Activated T-cell treated with anti-CD3 and anti-CD28 coated beads, Interleukin-2, amount 50 U/mL, for 48 hours (primary cell): Measurements from ENCODE around the gene LCE2D.
"Not testable (repeated sequence)": the region's sequence is repeated elsewhere in the genome, so short reads cannot be mapped to it uniquely, and the experiment has no call there.

Source experiments
- DNase-seq, 2 experiments: peaks; one replicate each; pipeline ENCODE4 v3.0.0-alpha.2; 2020

LCE2D gene, protein sequence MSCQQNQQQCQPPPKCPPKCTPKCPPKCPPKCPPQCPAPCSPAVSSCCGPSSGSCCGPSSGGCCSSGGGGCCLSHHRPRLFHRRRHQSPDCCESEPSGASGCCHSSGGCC

DNA sequence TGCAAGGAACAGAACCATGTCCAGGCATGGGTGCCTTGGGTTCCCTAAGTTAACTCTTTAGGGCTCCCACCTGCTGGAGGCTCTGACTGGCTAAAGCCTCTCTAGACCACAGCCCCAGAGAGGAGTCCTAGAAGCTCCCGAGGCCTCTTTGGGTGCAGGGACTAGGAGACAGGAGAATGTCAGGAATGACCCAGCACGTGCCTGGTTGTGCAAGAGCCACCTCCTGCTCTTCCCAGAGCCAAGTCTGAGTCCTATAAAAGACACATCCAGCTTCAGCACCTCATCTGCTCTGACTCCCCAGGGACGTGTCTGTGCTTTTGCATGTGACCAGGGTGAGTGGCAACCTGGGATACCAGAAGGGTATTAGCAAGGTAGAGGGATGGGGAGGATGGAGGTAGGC lies at the start of gene LCE2D:
TSS of gene LCE2D (plus strand) at position 283 of the 400 bp plus-strand sequence. CDS start 726 bp downstream, outside the sequence.
- DNase-seq = no peak

DNA sequence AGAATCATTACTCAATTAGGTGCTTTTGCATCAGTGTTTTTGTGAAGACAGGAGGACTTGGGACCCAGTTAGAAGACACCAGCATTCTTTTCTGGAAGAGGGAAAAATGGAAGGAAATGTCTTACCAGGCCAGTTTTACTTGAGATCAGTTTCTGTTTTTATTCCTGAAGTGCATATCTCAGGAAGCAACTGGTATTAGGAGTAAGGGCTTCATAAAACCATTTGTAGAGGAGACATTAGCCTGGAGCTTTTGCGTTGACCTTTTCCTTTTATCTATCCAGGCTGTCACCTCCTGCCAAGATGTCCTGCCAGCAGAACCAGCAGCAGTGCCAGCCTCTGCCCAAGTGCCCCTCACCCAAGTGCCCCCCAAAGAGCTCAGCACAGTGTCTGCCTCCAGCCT lies 49.7 kb upstream of the LCE2D start, which contains the start of gene LCE3B:
TSS of gene LCE3B (plus strand) at position 301 of the 400 bp plus-strand sequence. CDS start at position 301, 0 bp downstream.
- no peak for DNase-seq

DNA sequence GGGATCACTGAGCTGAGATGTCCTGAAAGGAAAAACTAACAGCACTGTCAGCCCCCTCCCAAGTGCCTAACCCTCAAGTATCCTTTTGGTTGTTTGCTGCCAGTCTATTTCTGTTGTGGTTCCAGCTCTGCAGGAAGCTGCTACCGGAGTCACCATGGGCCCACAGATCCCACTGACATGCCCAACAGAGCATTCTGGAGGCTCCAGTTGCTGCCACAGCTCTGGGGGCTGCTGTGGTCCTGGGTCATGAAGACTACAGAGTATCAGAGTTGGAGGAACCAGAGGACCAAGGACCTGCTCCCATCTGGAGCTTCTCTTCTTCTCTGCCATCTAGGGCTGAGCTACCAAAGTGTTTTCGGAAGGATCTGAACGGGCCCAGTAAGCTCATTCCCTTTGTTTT lies 41.2 kb upstream of the LCE2D start:
- no peak for DNase-seq

DNA sequence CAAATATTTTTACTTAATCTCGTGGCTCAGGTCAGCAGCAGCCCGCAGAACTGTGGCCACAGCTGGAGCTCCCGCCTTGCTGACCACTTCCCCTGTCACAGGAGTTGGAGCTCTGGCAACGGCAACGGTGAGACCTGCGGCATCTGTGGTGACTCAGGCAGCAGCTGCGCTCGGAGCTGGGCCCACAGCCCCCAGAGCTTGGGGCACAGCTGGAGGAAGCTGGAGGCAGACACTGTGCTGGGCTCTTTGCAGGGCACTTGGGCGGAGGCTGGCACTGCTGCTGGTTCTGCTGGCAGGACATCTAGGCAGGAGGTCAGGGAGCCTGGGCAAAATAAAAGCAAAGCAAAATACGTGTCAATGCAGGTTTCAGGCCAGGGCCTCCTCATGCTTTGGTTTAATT lies 40.4 kb upstream of the LCE2D start, which contains the start of gene LCE3A:
TSS of gene LCE3A (minus strand) at position 301 of the 400 bp plus-strand sequence. CDS start at position 301, 0 bp downstream.
- peak; percentile 17 to 20 for DNase-seq

DNA sequence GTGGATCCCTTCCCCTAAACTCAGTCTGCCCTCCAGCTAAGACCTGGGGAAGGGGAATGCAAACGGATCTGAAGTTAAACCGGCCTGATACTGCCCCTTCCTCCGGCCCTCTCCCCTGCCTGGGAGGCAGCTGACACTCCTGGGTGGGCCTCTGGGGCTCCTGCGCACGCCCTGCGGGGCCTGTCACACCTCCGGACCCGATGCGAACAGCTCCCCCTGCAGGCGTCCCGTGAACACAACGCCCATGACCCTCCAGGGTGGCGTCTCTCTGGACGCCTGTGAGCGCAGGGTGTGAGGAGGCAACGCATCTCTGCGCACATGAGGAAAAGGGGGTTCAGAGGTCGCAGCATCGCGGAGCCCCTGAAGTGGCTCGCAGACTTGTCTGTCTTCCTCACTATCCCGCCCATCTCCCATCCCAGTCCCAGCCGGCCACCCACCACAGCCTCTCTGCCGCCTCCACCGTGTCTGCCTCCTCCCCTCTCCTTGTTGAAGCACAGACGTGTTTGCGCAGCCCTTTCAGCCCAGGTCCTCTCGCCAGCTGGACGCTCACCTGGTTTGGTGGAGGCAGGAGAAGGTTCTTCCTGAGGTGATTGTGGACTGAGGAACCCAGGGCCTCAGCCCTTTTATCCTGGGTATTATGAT lies 39.9 kb upstream of the LCE2D start:
- peak; percentile 46 to 59 for DNase-seq

DNA sequence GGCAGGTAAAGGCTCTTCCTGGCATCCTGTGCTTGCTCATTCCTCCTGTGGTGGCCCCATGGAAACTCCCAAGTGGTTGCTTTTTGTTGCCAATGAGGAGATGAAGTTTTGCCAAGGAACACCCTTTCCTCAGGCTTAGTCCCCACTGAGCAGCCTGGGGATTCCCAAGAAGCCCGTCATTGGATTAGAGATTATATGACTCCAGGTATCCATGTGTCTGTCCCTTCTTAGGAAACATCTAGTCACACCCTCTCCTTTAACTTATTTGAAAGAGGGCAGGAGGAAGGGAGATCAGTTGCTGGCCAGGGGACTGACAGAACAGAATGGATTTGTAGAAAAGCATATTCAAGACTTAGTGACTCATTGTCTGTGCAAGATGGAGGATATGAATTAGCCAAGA lies 36.4 kb upstream of the LCE2D start:
- no peak for DNase-seq

DNA sequence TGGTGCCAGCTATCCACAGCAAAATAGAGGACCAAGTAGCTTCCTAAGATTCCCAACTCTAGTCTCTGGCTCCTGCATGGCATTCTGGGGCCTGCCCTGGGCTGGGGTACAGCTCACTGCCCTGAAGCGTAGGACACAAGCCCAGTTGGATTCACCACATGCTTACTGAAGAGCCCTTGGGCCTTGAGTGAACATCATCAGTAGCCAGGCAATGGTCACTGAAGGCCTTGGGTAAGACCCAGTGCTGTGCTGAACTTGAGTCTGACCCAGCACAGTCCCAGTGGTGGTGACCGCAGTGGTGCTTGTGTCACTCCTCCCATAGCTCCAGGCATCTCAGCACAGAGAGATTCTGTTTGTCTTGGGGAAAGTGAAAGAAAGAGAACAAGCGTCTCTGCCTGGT lies 32.6 kb upstream of the LCE2D start:
- DNase-seq = no peak

DNA sequence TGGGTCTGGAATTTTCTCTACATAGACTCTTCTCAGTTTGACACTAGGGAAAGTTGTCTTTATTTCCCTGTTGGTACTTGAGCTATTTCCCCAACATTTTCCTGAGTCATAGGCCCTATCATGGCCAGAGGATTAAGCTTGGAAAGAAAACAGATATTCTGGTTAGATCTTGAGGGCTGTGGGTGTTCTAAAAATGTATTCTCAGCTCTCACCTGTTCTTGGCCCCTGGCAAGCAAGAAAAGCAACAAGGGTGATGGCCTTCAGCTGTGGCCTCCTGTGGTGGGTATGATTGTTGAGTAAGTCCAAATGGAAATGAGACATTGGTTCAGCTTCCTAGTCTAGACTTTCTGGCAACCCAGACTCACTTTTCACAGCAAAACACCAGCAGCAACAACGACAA lies 22.8 kb upstream of the LCE2D start:
- no peak for DNase-seq

DNA sequence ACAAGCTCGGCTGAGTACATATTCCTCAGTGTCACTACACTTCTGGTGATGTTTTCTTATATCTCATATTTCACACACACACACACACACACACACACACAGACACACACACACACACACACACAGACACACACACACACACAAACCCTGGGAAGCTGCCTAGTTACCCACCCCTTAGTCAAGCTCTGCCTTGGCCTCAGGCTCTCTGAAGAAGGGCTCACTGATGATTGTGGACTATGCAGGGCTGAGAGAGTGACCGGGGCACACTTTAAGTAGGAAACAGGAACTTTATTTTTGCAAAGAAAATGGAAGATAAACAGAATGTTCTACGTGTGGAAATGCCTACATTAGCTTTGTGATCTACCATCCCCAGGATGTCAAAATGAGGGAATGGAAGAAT lies 19.2 kb upstream of the LCE2D start:
- no peak for DNase-seq

DNA sequence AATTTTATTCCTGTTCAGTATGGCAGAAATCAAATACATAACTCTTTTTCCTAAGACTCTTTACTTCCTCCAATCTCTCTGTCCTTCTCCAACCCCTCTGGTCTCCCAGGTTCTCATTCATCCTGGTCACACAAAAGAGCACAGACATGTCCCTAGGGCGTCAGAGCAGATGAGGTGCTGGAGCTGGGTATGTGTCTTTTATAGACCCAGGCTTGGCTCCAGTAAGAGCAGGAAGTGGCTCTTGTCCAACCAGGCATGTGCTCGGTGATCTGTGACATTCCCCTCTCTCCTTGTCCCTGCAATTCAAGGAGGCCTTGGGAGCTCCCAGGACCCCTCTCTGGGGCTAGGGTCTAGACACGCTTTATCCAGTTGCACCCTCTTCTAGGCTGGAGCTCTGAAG lies 18.0 kb upstream of the LCE2D start:
- no peak for DNase-seq

DNA sequence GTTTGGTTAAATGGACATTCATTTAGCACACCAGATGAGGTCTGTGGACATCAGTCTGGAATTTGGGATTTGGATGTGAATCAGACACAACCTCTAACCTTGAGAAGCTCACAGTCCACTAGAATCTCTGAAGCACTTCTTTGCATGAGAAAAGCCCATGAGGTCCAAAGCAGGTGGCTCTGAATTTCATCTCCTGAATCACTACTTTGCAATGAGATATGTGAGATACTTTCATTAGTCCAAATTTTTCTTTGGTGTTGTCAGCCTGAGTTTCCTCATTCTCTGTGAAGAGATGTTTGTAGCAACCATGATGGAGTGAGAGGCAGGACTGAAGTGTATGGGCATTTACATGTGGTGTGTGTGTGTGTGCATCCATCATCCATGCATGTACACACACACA lies 16.5 kb upstream of the LCE2D start:
- DNase-seq = no peak

DNA sequence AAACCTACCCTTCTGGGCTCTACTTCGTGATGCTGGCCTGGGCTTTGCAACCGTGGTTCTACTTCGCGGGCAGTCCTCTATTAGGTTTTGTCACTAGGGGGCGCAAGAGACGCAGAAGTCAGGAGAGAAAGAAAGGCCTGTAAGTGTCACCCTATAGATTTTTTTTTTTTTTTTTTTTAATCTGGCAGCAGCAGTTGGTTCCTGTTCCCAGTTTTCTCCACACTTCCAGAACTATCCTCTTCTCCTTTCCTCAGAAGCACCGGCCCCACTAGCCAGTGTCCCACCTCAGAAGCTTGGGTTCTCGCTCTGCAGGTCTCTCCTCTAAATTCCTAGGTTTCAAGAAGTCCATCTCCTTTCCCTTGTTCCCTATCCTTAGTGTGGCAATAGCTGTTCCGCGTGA lies 9.1 kb upstream of the LCE2D start:
- peak; percentile 63 to 67 for DNase-seq

DNA sequence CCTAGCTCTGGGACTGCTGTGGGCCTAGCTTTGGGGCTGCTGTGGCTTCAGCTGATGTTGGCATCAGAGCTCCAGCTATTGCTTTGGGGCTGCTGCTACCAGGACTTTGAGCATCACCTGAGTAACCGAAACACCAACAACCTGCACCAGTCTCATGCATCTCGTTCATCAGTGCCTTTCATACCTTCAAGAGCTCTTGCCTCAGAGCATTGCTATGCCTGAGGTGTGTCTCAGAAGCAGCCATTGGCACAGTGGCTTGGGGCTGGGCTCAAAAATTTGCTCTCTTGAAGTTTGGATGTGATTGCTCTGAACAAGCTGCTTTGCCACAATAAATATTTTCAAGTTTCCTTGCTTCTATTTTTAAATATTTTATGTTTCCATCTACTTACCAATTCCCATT lies 6.7 kb upstream of the LCE2D start:
- no peak for DNase-seq

DNA sequence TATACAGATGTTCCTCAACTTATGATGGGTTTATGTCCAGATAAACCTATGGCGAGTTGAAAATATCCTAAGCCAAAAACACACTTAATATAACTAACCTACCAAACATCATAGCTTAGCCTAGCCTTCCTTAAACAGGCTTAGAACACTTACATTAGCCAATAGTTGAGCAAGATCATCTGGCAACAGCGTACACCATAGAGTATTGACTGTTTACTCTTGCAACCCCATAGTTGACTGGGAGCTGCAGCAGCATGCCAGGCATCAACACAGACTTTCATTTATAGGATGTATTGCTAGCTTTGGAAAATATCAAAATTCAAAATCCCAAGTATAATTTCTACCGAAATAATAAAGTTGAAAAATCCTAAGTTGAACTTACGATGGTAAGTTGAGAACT lies 5.5 kb upstream of the LCE2D start:
- no peak for DNase-seq

DNA sequence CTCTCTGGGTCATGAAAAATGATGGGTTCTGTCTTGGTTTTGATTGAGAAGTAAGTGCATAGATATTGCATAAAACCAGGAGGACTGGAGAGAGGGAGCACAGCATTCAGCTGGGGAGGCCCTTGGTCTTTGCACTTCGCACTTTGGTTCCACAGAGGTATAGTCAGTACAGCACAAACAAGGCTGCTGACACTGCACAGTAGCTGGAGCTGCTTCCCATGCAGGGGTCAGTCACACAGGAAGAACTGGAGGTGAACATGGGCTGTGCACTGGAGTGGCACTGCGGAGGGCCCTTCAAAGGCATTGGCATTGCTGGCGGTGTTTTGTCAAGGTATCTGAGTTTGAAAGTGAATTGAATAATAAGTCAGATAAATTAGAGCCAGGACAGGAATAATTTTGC lies 4.5 kb upstream of the LCE2D start:
- DNase-seq = no peak

DNA sequence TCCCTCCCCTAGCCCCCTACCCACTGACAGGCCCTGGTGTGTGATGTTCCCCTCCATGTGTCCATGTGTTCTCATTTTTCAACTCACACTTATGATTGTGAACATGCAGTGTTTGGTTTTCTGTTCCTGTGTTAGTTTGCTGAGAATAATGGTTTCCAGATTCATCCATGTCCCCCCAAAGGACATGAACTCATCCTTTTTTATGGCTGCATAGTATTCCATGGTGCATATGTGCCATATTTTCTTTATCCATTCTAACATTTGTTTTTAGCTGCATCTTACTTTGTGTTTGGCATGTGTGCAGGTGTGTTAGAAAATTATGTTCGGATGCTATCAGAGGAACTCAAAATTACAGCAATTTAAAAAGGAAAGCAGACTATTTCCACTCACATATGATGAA lies 3.0 kb downstream of the LCE2D start:
- not testable (repeated sequence) for DNase-seq

DNA sequence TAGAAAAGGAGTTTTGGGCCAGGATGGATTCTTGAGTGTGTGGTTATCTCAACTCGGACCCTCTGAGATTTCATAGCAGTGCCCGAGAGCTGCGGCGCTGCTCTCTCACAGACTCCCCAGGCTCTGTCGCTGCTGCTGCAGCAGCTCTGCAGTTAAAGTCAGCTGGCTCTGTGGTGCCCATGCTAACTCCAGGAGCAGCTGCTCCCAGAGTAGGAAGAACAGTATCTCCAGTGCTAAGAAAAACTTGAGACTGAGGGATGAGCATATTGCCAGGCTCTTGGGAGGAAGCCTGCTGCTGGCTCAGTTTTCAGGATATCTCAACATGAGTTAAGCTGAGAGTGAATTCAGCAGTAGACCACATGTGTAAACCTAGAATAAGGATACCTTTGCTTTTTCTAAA lies 4.5 kb downstream of the LCE2D start:
- DNase-seq = no peak

DNA sequence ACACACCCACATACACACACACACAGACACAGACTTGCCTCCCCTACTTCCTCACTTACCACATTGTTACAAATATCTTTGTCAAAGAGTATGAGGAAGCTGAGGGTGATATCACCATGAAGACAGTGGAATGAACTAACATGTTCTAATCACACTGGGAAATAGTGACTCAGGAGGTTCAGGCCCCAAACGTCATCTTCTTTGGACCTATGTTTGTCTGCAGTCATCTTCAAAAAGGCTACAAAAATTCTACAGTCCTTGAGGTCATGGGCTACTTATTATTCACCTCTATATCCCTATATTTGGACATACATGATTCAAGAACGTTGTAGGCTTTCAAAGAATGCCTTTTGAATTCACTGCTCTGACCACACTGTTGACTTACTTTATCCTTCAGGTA lies 9.8 kb downstream of the LCE2D start:
- no peak for DNase-seq

DNA sequence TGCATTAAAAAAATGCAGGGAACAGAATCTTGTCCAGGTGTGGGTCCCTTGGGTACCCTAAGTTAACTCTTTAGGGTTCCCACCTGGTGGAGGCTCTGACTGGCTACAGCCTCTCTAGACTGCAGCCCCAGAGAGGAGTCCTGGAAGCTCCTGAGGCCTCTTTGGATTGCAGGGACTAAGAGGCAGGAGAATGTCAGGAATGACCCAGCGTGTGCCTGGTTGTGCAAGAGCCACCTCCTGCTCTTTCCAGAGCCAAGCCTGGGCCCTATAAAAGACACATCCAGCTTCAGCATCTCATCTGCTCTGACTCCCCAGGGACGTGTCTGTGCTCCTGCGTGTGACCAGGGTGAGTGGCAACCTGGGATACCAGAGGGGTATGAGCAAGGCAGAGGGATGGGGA lies 11.8 kb downstream of the LCE2D start, which contains the start of gene LCE2C:
TSS of gene LCE2C (plus strand) at position 297 of the 400 bp plus-strand sequence. CDS start 737 bp downstream, outside the sequence.
- not testable (repeated sequence) for DNase-seq

DNA sequence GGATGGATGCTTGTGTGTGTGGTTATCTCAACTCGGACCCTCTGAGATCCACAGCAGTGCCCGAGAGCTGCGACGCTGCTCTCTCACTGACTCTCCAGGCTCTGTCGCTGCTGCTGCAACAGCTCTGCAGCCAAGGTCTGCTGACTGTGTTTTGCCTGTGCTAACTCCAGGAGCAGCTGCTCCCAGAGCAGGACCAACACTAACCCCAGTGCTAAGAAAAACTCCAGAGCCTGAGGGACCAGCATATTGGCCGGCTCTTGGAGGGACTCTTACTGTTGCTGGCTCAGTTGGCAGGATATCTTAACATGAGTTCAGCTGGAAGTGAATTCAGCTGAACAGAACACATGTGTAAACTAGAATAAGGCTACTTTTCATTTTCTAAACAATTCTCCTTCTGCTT lies 16.3 kb downstream of the LCE2D start:
- no peak for DNase-seq

DNA sequence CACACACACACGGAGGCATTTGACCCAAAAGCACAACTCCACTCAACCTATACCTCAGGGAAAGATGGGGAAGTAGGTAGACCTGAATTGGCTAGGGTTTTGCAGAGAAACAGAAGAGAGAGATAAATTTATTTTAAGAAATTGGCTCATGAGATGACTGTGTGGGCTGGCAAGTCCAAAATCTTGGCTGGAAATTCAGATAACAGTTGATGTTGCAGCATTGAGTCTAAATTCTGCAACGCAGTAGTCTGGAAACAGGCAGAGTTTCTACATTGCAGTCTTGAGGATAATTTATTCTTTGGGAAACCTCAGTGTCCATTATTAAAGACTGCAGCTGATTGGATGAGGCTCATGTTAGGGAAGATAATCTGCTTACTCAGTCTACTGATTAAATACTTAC lies 18.4 kb downstream of the LCE2D start:
- DNase-seq = no peak

DNA sequence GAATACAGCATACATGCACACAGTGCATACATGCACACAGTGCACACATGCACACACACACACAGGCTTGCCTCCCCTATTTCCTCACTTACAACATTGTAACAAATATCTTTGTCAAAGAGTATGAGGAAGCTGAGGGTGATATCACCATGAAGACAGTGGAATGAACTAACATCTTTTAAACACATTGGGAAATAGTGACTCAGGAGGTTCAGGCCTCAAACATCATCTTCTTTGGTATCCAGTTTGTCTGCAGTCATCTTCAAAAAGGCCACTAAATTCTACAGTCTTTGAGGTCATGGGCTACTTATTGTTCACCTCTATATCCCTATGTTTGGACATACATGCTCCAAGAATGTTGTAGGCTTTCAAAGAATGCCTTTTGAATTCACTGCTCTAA lies 20.7 kb downstream of the LCE2D start:
- no peak for DNase-seq

DNA sequence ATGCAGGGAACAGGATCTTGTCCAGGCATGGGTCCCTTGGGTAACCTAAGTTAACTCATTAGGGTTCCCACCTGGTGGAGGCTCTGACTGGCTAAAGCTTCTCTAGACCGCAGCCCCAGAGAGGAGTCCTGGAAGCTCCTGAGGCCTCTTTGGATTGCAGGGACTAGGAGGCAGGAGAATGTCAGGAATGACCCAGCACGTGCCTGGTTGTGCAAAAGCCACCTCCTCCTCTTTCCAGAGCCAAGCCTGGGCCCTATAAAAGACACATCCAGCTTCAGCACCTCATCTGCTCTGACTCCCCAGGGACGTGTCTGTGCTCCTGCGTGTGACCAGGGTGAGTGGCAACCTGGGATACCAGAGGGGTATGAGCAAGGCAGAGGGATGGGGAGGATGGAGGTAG lies 22.6 kb downstream of the LCE2D start, which contains the start of gene LCE2B:
TSS of gene LCE2B (plus strand) at position 301 of the 400 bp plus-strand sequence. CDS start 721 bp downstream, outside the sequence.
- not testable (repeated sequence) for DNase-seq
